HepG2 (cell line): ENCODE data around the gene SERPINF2. TPM values are rescaled to one million over a fixed set of nuclear protein-coding genes. Genes with fewer than 3 reads are reported as not detected.

Experiments
- AGO2 ChIP-seq: fragments of 200-400 bp; formaldehyde crosslinking; optimal IDR thresholded peaks from 2 replicates; pipeline ENCODE3; 2017; ENCODE audit warnings: mild to moderate bottlenecking, low read depth, low read length, moderate library complexity
- AKNA ChIP-seq: sonication (generic); formaldehyde crosslinking; IDR thresholded peaks from 2 replicates; pipeline ENCODE4 v1.4.0; 2020; ENCODE audit warnings: missing genetic modification reagents, borderline replicate concordance
- ERF ChIP-seq: IDR thresholded peaks from 2 replicates; pipeline ENCODE4 v1.6.1; 2018; ENCODE audit warnings: missing biosample characterization, missing genetic modification reagents
- MAF1 ChIP-seq: sonication (generic); formaldehyde crosslinking; IDR thresholded peaks from 2 replicates; pipeline ENCODE4 v1.5.0; 2020; ENCODE audit warnings: missing genetic modification reagents, borderline replicate concordance
- MLXIP ChIP-seq: sonication (generic); formaldehyde crosslinking; IDR thresholded peaks from 2 replicates; pipeline ENCODE4 v1.9.0; 2021; ENCODE audit warnings: missing genetic modification reagents, borderline replicate concordance
- REL ChIP-seq: sonication (generic); formaldehyde crosslinking; conservative IDR thresholded peaks from 2 replicates; pipeline ENCODE4 v1.8.0; 2022; ENCODE audit warnings: mild to moderate bottlenecking, missing genetic modification reagents, moderate library complexity
- TEAD2 ChIP-seq: sonication (generic); formaldehyde crosslinking; IDR thresholded peaks from 2 replicates; pipeline ENCODE4 v1.9.0; 2021; ENCODE audit warnings: missing genetic modification reagents
- ZNF143 ChIP-seq: sonication (generic); formaldehyde crosslinking; IDR thresholded peaks from 2 replicates; pipeline ENCODE4 v1.4.0; 2020; ENCODE audit warnings: missing genetic modification reagents
- ZNF207 ChIP-seq: fragments of 450-650 bp; IDR thresholded peaks from 2 replicates; pipeline ENCODE4 v1.6.1; 2016; ENCODE audit warnings: antibody characterized with exemption, borderline replicate concordance
- ZNF354B ChIP-seq: sonication (generic); formaldehyde crosslinking; IDR thresholded peaks from 2 replicates; pipeline ENCODE4 v1.8.0; 2022; ENCODE audit warnings: mild to moderate bottlenecking, missing genetic modification reagents
- ZNF407 ChIP-seq: sonication (generic); formaldehyde crosslinking; IDR thresholded peaks from one replicate; pipeline ENCODE4 v1.5.1; 2020; ENCODE audit warnings: mild to moderate bottlenecking, missing genetic modification reagents; ENCODE audit errors: not compliant biosample characterization
- ZNF652 ChIP-seq: IDR thresholded peaks from 2 replicates; pipeline ENCODE4 v1.6.1; 2016; ENCODE audit warnings: low read depth, borderline replicate concordance
- polyA plus RNA-seq, 8 experiments: library from polyadenylated mRNA; depleted of rRNA in 3 of 8; stranded (reverse) in 7 of 8; unstranded in 1 of 8; fragments of >200 nt; fragmentation: Illumina TruSeq in 4 of 8; extraction: Trizol in 4 of 8; gene quantifications; 2 replicates each; pipeline versions ENCODE4 v1.2.1 to v1.2.3, GENCODE V29; 2011 to 2016; ENCODE audit warnings: low read depth in 4 of 8, missing spikeins in 1 of 8, mixed read lengths in 1 of 8; ENCODE audit not compliant: insufficient read depth in 1 of 8
- total RNA-seq, 5 experiments: library from RNA; depleted of rRNA; stranded (reverse); fragments of >200 nt; fragmentation: Illumina TruSeq; extraction: Trizol; gene quantifications; 2 replicates each; pipeline ENCODE4 v1.2.3, GENCODE V29; 2016; ENCODE audit warnings: low read depth in 1 of 5

The SERPINF2 gene
- total and polyA plus RNA-seq, 2 of the 13 experiments (the other 11 are each of a cell fraction or from before 2014, with no cell fraction given) = 309 to 548 TPM

DNA sequence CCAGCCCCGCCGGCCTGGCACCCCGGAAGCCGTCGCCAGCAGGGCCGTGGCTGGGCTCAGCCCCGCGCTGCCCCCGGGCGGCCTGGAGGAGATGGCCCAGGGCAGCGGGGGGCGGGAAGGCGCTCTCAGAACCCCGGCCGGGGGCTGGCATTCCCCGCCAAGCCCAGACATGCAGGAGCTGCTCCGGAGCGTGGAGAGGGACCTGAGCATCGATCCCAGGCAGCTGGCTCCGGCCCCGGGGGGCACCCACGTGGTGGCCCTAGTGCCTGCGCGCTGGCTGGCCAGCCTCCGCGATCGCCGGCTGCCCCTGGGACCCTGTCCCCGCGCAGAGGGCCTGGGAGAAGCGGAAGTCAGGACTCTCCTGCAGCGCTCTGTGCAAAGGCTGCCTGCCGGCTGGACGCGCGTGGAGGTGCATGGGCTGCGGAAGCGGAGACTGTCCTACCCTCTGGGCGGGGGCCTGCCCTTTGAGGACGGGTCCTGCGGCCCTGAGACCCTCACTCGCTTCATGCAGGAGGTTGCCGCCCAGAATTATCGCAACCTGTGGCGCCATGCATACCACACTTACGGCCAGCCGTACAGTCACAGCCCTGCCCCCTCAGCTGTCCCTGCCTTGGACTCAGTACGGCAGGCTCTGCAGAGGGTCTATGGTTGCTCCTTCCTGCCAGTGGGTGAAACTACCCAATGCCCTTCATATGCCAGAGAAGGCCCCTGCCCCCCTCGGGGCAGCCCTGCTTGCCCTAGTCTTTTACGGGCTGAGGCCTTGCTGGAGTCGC is 17.6 kb upstream of the SERPINF2 start (continued):
- TF ChIP-seq ZNF407 (no peak), MAF1 (CRISPR knock-in tag) (no peak), ERF (CRISPR knock-in tag) (peak; percentile 18; the same call in 1 of the 2 replicates), AGO2 (no peak), ZNF207 (no peak), ZNF354B (CRISPR knock-in tag) (no peak), ZNF143 (CRISPR knock-in tag) (no peak), ZNF652 (CRISPR knock-in tag) (no peak), MLXIP (CRISPR knock-in tag) (no peak), AKNA (CRISPR knock-in tag) (no peak), TEAD2 (CRISPR knock-in tag) (0 out of 2 replicates have a peak, but pooled peaks have one; percentile 37), REL (peak; percentile 49; the same call in 1 of the 2 replicates)
